Activated CD8-positive, alpha-beta T cell treated with anti-CD3 and anti-CD28 coated beads, Interleukin-2, amount 10 ng/mL, durations not matched to agents 7 days and 5 days (primary cell): ENCODE data around the gene MAP2K5. TPM values are rescaled to one million over a fixed set of nuclear protein-coding genes. Genes with fewer than 3 reads are reported as not detected.

Source experiments
- ATAC-seq: fragments of 150-1000 bp; cut with Tn5 transposase; one replicate; pipeline ENCODE4 v1.10.0; 2021; ENCODE audit warnings: moderate library complexity
- CTCF ChIA-PET: fragments of 350-600 bp; sonication (Branson Sonifier 250); formaldehyde crosslinking; loops from one replicate; lab custom pipeline; 2021; ENCODE audit warnings: antibody characterized with exemption; lab: Charles Lee
- POLR2A ChIA-PET: fragments of 350-600 bp; sonication (Branson Sonifier 250); formaldehyde crosslinking; loops from one replicate; lab custom pipeline; 2021; ENCODE audit warnings: antibody characterized with exemption; lab: Charles Lee
- DNase-seq: peaks from one replicate; pipeline ENCODE4 v3.0.0-alpha.2; 2020
- H3K27ac Mint-ChIP-seq: one replicate; pipeline ENCODE4 v1.8.0; 2021; ENCODE audit warnings: mild to moderate bottlenecking, mixed read lengths
- H3K27me3 Mint-ChIP-seq: one replicate; pipeline ENCODE4 v1.8.0; 2021; ENCODE audit warnings: low read depth, mixed read lengths
- H3K36me3 Mint-ChIP-seq: one replicate; pipeline ENCODE4 v1.8.0; 2021; ENCODE audit warnings: low read depth, mixed read lengths
- H3K4me1 Mint-ChIP-seq: one replicate; pipeline ENCODE4 v1.8.0; 2021; ENCODE audit warnings: low read depth, mixed read lengths
- H3K4me3 Mint-ChIP-seq: one replicate; pipeline ENCODE4 v1.8.0; 2021; ENCODE audit warnings: mild to moderate bottlenecking, mixed read lengths
- H3K9me3 Mint-ChIP-seq: one replicate; pipeline ENCODE4 v1.8.0; 2022; ENCODE audit warnings: mixed read lengths; ENCODE audit not compliant: insufficient read depth
- total RNA-seq, 2 experiments: library from RNA; stranded (reverse); gene quantifications; one replicate each; pipeline ENCODE4 v1.2.3, GENCODE V29; 2021

Gene MAP2K5
- total RNA-seq, 2 experiments from 2014 or later = 18.3 to 20.9 TPM

DNA sequence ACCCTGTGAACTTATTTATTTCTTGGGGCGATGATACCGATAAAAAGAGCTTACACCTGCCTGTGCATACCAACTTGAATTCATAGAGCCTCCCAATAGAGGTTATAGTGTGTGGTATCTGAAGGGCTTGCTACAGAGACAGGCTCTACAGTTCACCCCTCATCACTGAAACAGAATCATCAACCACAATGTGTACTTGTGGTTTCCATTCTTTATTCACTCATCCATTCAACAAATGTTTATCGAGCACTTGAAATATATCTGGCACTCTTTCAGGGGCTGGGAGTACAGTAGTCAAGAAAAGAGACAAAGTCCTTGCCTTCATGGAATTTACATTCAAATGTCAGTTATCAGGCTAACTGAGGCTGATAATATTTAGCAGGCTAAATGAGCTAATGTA, 148.4 kb downstream of the MAP2K5 start:
- peaks cover 4% of the 10 kb centered on the region for H3K4me1 Mint-ChIP-seq
- no peak overlapping the region for H3K27ac Mint-ChIP-seq
- ATAC-seq (no peak), DNase-seq (no peak)
- CTCF ChIA-PET = no interaction called here
- no peaks in the 10 kb centered on the region for H3K9me3 Mint-ChIP-seq
- H3K4me3 Mint-ChIP-seq = no peak overlapping the region
- POLR2A ChIA-PET = no interaction called here
- H3K27me3 Mint-ChIP-seq = no peaks in the 10 kb centered on the region
- peaks cover 13% of the 10 kb centered on the region for H3K36me3 Mint-ChIP-seq

DNA sequence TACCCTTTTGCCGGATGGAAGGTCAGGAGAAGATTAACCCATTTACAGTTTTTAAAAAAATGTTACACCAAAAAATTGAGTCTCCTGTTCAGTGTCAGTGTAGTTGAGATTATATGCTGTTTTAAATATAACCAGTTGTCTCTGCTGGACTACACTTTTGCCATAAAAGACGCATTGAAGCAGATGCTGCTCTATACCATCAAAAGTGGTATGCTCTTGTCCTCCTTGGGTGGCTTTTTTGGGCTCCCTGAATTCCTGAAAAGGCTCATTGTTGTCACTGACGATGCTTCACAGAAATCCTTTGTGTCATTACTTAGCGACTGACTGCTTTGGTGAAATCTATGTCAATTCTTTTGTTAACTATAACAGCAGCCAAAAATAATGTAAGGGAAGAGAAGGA, 148.9 kb downstream of the MAP2K5 start:
- DNase-seq (no peak), ATAC-seq (no peak)
- POLR2A ChIA-PET = no interaction called here
- Mint-ChIP-seq H3K9me3 (no peaks in the 10 kb centered on the region), H3K36me3 (peaks cover 13% of the 10 kb centered on the region), H3K4me3 (no peak overlapping the region), H3K4me1 (peaks cover 4% of the 10 kb centered on the region), H3K27ac (no peak overlapping the region), H3K27me3 (no peaks in the 10 kb centered on the region)
- CTCF ChIA-PET = no interaction called here

DNA sequence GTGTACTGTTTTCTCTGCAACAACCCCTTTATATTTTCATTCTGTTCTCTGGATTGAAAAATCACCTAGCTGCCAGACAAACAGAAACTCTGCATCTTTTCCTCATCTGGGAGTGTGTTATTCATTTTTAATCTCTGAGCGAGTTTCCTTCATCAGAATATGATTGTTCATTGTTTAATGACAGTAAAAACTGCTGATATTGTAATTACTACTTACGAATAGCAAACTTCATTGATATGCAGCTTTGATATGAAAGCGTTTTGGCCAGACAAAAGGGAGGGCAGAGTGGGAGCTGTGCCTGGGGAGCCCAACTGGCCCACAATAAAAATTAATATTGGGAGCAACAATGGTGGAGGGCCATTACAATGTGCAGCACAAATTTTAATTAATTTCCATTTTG, 150.1 kb downstream of the MAP2K5 start:
- Mint-ChIP-seq H3K4me3 (no peak overlapping the region), H3K27me3 (no peaks in the 10 kb centered on the region), H3K4me1 (peaks cover 4% of the 10 kb centered on the region), H3K36me3 (peaks cover 13% of the 10 kb centered on the region), H3K27ac (no peak overlapping the region), H3K9me3 (no peaks in the 10 kb centered on the region)
- POLR2A ChIA-PET = no interaction called here
- CTCF ChIA-PET = no interaction called here
- DNase-seq (no peak), ATAC-seq (no peak)

DNA sequence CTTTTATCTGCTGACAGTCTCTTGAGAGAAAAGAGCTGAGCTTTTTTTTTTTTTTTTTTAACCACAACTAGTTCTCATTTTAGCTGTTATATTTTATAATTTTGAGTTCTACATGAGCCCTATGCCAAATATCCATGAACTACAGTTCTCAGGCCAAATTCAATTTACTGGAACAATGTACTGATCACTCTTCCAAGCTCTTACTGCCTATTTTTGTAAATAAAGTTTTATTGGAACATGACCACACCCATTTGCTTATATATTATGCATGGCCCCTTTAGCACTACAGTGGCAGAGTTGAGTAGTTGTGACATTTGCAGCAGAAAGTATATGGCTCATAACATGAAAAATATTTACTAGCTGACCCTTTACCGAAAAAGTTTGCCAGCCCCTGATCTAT, 153.6 kb downstream of the MAP2K5 start:
- ChIA-PET POLR2A (no interaction called here), CTCF (interaction anchor here (0.8 kb wide), 1 partner anchor 50 kb away, joined by 3 read pairs; no protein-coding TSS in a partner anchor)
- Mint-ChIP-seq H3K4me3 (no peak overlapping the region), H3K9me3 (no peaks in the 10 kb centered on the region), H3K27ac (no peak overlapping the region), H3K27me3 (no peaks in the 10 kb centered on the region), H3K36me3 (peaks cover 14% of the 10 kb centered on the region), H3K4me1 (peaks cover under 1% of the 10 kb centered on the region)
- ATAC-seq (no peak), DNase-seq (no peak)

DNA sequence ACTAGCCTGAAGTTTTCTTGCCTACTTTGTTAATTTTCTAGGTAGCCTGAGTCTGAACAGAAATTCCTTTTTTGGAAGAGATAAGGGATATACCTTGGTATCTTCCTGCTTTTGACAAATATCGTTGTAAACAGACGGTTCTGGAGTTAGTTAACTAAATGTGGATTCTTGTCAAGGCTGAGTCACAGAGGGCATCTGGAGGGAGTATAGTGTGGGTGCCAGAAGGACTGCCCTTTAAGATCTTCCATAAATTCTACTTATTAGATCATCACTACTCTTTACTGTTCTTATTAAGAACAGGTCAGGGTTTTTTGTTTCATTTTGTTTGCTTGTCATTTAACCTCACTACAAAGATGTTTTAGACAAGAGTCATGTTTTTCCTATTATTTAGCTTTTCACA, 157.5 kb downstream of the MAP2K5 start:
- H3K36me3 Mint-ChIP-seq = peaks cover 8% of the 10 kb centered on the region
- no peak for DNase-seq
- H3K9me3 Mint-ChIP-seq = no peaks in the 10 kb centered on the region
- H3K27me3 Mint-ChIP-seq = no peaks in the 10 kb centered on the region
- CTCF ChIA-PET = no interaction called here
- no peak overlapping the region for H3K4me3 Mint-ChIP-seq
- no peaks in the 10 kb centered on the region for H3K4me1 Mint-ChIP-seq
- no peak overlapping the region for H3K27ac Mint-ChIP-seq
- no peak for ATAC-seq
- POLR2A ChIA-PET = no interaction called here

DNA sequence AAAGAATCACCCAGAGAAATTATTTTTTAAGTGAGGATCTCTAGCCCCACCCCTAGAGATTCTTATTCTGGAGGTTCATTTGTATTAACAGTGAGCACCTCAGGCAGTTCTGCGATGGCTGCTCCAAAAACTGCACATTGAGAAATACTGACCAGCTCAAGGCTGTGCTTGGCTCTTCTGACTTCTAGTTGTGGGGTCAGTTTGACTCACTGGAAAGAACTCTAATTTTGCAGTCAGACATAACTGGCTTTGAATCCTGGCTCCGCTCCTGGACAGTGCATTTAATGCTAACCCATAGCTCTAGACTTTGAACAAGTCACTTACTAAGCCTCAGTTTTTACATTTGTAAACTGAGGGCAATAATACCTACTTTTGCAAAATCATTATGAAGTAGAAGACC, 159.2 kb downstream of the MAP2K5 start:
- no peaks in the 10 kb centered on the region for H3K9me3 Mint-ChIP-seq
- CTCF ChIA-PET = no interaction called here
- H3K27ac Mint-ChIP-seq = no peak overlapping the region
- DNase-seq = no peak
- no peak for ATAC-seq
- no peak overlapping the region for H3K4me3 Mint-ChIP-seq
- H3K36me3 Mint-ChIP-seq = peaks cover 10% of the 10 kb centered on the region
- no peaks in the 10 kb centered on the region for H3K4me1 Mint-ChIP-seq
- no peaks in the 10 kb centered on the region for H3K27me3 Mint-ChIP-seq
- POLR2A ChIA-PET = no interaction called here

DNA sequence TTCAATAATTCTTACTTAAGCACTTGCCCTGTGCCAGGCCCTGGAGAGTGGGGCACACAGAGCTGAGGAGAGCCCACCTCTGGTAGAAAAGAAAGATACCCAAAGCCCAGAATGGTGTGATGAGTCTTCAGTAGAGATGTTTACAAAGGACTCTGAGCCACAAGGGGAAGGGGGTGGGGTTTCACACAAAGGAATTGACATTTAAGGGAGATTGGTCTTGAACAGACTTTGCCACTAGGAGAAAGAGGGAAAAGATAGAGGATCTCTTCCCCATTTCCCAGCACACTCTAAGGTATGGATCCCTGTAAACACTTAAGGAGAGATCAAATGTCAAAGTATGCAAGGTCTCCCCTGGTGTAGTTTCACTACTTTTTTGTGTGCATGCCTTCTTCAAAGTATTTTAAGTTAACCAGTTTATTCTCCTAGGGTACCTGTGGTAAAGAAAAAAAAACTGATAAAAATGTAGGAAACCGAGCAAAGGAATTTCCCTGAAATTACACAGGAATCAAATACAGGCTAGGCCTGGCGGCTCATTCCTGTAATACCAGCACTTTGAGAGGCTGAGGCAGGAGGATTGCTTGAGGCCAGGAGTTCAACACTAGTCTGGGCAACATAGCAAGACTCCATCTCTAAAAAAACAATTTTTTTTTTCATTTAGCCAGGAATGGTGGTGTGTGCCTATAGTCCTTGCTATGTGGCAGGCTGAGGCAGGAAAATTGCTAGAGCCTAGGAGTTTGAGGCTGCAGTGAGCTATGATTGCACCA, 165.2 kb downstream of the MAP2K5 start:
- Mint-ChIP-seq H3K9me3 (no peaks in the 10 kb centered on the region), H3K4me3 (no peak overlapping the region), H3K4me1 (peaks cover 3% of the 10 kb centered on the region), H3K27ac (no peak overlapping the region), H3K27me3 (no peaks in the 10 kb centered on the region), H3K36me3 (peaks cover 4% of the 10 kb centered on the region)
- ATAC-seq = no peak
- no peak for DNase-seq
- CTCF ChIA-PET = interaction anchor here (1.0 kb wide), 1 partner anchor 13 kb away, joined by 3 read pairs; no protein-coding TSS in a partner anchor
- POLR2A ChIA-PET = interaction anchor here (0.6 kb wide), 1 partner anchor 17 kb away, joined by 4 read pairs; no protein-coding TSS in a partner anchor

DNA sequence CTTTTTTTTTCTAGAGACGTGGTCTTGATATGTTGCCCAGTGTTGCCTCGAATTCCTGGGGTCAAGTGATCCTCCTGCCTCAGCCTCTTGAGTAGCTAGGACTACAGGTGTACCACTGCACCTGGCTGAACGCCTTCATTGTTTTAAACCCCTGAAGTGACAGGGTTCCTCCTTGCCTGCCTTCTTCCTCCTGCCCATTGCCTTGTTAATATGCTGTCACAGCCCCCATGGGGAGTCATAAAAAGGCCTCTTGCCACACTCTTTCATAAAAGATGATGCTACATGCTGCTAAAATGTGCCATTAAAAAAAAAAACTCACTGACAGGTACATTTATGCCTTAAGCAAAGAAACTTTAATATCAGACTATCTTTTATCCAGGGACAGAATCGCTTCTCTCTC, 166.0 kb downstream of the MAP2K5 start:
- H3K4me3 Mint-ChIP-seq = no peak overlapping the region
- H3K9me3 Mint-ChIP-seq = no peaks in the 10 kb centered on the region
- no peak for ATAC-seq
- no peak overlapping the region for H3K27ac Mint-ChIP-seq
- H3K4me1 Mint-ChIP-seq = peaks cover 3% of the 10 kb centered on the region
- peaks cover 4% of the 10 kb centered on the region for H3K36me3 Mint-ChIP-seq
- CTCF ChIA-PET = no interaction called here
- POLR2A ChIA-PET = interaction anchor here (0.6 kb wide), 1 partner anchor 187 kb away, joined by 3 read pairs; no protein-coding TSS in a partner anchor
- H3K27me3 Mint-ChIP-seq = no peaks in the 10 kb centered on the region
- DNase-seq = no peak

DNA sequence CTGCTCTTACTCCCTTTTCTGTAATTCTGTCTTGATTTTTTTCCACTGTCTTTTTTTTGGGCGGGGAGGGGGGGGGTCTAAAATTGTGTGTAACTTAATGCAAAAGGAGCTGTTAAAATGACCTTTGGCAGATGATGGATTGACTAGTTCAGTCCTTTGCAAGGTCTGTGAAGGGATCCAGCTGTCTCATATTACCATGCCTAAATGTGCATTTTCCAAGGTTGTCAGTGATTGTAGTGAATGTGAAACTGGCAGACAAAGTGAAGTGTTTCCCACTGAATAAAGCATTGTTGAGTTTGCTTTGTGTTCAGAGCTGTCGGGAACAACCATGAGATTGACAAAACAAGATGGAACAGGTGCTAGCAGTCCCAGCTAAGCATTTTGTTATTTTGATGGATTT, 172.7 kb downstream of the MAP2K5 start:
- Mint-ChIP-seq H3K27ac (no peak overlapping the region), H3K4me3 (no peak overlapping the region), H3K27me3 (no peaks in the 10 kb centered on the region), H3K36me3 (no peaks in the 10 kb centered on the region), H3K9me3 (no peaks in the 10 kb centered on the region), H3K4me1 (no peaks in the 10 kb centered on the region)
- POLR2A ChIA-PET = no interaction called here
- ATAC-seq (no peak), DNase-seq (no peak)
- CTCF ChIA-PET = no interaction called here

DNA sequence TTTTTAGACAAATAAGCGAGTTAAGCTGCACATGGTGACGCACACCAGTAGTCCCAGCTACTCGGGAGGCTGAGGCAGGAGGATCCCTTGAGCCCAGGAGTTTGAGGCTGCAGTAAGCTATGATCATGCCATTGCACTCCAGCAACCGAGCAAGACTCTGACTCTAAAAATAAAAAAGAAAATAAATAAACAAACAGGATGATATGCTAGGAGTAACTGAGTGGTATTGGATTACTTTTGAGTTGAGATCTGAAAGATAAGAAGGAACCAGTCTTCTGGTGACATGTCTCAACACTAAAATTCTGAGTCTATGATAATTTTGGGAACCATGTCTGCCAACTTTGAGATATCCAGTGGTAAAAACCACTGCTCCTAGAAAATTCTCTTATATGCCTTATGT, 173.7 kb downstream of the MAP2K5 start:
- no peak overlapping the region for H3K27ac Mint-ChIP-seq
- DNase-seq (no peak), ATAC-seq (no peak)
- no peaks in the 10 kb centered on the region for H3K9me3 Mint-ChIP-seq
- ChIA-PET POLR2A (no interaction called here), CTCF (interaction anchor here (0.9 kb wide), 1 partner anchor 485 kb away, joined by 4 read pairs; no protein-coding TSS in a partner anchor)
- H3K36me3 Mint-ChIP-seq = no peaks in the 10 kb centered on the region
- H3K4me3 Mint-ChIP-seq = no peak overlapping the region
- H3K4me1 Mint-ChIP-seq = no peaks in the 10 kb centered on the region
- H3K27me3 Mint-ChIP-seq = no peaks in the 10 kb centered on the region

DNA sequence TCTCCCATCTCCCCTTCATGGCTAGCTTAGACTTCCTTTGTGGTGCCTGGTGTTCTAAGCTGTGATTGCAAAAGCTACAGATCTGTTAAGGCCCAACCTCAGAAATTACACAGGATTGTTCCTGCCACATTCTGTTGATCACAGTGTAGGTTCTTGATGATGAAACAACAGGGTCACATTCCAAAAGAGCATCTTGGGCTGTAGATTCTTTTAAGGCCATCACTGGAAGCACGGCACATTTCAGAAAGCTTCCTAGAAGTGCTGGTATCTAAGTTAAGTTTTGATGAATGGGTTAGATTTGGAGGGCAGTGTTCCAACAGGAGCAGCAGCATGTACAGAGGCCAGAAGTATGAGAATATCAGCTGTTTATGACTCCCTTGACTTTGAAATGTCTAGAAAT, 175.3 kb downstream of the MAP2K5 start:
- no peaks in the 10 kb centered on the region for H3K9me3 Mint-ChIP-seq
- ChIA-PET POLR2A (no interaction called here), CTCF (no interaction called here)

DNA sequence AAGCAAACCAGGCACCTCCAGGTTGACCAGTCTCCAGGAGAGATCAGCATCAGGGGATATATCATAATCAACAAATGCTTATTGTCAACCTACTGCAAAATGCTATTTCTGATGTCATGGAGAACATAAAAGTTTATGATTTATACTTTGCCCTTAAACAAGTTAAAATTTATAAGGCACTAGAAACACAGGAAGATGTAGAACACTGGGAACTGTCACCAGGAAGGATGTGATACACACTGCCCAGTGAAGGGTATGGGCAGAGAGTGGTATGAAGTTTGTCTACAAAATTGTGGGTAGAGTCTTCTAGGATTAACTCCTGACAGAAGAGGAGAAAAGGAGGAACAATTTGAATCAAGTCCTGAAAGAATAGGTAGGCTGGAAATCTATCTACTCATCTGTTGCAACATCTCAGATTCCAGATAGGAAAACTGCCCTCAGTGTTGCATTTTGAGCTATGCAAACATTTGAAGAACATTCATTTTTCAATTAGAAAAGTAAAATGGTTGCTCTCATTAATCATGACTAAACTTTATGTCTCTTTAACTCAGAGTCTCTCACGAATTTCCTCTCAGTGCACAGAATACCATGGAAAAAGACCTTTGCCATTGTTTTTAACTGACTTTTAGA, 176.9 kb downstream of the MAP2K5 start:
- ATAC-seq = no peak
- POLR2A ChIA-PET = no interaction called here
- Mint-ChIP-seq H3K36me3 (no peaks in the 10 kb centered on the region), H3K9me3 (no peaks in the 10 kb centered on the region), H3K27me3 (no peaks in the 10 kb centered on the region), H3K4me3 (no peak overlapping the region), H3K4me1 (no peaks in the 10 kb centered on the region), H3K27ac (no peak overlapping the region)
- no peak for DNase-seq
- CTCF ChIA-PET = no interaction called here

More for the DNA sequence above, 175.3 kb downstream of the MAP2K5 start:
- H3K27ac Mint-ChIP-seq = no peak overlapping the region
- DNase-seq (no peak), ATAC-seq (no peak)
- H3K27me3 Mint-ChIP-seq = no peaks in the 10 kb centered on the region
- H3K4me3 Mint-ChIP-seq = no peak overlapping the region
- no peaks in the 10 kb centered on the region for H3K4me1 Mint-ChIP-seq
- no peaks in the 10 kb centered on the region for H3K36me3 Mint-ChIP-seq
